ENCODE data around the gene RNF123.

The RNF123 gene

DNA sequence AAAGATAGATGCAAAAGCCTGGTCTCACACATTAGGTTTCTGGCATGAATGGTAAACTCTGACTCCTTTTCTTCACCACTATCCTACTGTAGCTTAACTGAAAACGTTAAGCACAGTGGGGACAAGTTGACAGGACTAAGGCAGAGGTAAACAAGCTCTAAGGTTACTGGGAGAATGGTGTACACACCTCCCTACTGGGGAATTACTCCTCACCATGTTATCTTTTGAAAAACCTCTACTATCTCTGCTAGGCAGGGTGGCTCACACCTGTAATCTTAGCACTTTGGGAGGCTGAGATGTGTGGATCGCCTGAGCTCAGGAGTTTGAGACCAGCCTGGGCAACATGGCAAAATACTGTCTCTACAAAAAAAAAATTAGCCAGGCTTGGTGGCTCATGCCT is 67.8 kb downstream of the RNF123 start:
- DNase-seq, result no peak

DNA sequence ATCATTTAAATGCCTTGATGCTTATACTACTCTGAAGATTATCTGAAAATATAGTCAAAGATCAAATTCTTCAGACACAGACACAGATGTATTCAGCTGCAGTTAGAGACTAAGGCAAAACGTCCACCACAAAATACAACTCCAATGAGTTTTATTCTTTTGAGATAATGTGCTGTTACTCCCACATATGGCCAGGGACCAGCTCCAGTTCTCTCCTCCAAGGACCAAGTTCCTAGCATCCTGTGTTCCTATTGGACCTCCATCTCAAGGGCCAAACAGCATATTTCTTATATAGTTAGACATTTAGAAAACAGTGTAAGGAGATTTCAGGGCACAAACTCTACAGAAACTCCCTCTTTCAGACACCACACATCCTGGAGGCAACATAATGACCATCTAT is 69.9 kb downstream of the RNF123 start:
- no peak for DNase-seq

DNA sequence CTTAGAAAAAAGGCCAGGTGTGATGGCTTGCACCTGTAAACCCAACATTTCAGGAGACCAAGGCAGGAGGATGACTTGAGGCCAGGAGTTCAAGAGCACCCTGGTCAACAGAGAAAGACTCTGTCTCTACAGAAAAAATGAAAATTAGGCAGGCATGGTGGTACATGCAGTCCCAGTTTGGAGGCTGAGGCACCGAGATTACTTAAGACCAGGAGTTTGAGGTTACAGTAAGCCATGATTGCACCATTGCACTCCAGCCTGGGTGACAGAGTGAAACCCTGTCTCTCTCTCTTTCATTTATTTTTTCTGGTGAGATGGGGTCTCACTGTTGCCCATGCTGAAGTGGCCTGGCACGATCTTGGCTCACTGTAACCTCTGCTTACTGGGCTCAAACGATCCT is 72.3 kb downstream of the RNF123 start:
- no peak for DNase-seq

DNA sequence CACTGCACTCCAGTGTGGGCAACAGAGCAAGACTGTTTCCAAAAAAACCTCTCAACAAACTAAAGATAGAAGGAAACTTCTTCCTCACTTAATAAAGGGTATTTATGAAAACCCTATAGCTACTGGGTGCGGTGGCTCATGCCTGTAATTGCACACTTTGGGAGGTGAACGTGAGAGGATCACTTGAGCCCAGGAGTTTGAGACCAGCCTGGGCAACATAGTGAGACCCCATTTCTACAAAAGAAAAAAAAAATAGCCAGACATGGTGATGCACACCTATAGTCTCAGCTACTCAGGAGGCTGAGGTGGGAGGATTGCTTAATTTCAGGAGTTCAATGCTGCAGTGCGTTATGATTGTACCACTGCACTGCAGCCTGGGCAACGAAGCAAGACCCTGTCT is 74.6 kb downstream of the RNF123 start:
- no peak for DNase-seq

DNA sequence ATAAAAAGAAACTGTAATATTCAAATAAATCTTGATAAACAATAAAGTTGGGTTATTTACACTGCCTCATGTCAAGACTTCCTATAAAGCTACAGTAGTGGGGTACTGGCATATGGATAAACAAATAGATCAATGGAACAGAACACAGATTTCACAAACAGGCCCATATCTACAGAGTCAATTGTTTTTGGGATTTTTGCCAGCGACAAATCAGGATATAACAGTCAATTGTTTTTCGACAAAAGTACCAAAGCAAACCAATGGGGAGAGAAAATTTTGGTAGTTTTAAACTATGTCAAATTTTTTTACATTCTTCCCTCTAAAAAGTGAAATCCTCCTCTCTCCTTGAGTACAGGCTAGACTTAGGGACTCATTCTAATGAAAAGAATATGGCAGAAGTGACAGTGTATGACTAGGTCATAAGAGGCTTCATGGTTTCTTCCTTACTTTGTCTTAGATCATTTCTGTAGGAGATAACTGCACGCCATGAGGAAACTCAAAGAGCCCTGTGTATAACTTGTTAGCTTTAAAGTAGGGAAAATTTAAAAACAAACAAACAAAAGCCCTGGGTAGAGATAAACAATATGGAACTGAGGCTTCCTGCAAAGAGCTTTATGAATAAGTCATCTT is 80.0 kb downstream of the RNF123 start:
- DNase-seq, result no peak

DNA sequence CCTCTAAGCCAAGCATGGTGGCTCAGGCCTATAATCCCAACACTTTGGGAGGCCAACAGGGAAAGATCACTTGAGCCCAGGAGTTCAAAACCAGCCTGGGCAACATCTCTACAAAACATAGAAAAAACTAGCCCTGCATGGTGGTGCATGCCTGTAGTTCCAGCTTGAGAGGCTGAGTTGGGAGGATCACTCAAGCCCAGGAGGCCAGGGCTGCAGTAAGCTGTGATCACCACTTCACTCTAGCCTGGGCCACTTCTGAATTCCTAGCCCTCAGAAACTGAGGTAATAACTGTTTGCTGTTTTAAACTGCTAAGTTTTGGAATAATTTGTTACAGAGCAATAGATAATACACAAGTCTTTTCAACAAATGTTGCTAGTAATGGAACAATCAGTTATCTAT is 80.6 kb downstream of the RNF123 start:
- DNase-seq, result no peak

Data from activated gamma-delta T cell treated with Interleukin-2 at 50 U/mL for 16 hours (primary cell).